ENCODE results near the gene CELSR1. TPM values are rescaled to one million over a fixed set of nuclear protein-coding genes. Genes with fewer than 3 reads are reported as not detected.

Gene CELSR1
- total and polyA plus RNA-seq, 7 donors: 0.09 to 0.39 (median 0.18) TPM

DNA sequence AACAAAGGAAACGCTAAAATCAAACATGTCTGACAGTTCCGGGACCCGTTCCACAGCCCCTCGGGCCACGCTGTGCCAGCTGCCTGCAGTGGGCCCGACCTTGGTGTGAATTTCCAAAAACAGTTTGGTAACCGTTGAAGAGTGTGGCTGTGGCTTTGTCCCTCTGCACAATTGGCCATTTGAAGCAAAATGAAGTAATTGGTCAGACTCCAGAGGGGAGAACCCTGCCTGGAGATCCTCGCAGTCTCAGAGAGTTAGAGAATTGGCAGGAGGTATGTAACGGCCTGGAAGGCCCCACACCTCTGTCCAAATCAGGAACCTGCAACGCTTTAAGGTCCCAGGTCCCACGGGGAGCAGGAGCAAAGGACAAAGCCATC is 175.6 kb downstream of the CELSR1 start:
- H3K4me1 ChIP-seq: no peaks in the 10 kb centered on the region
- no peak overlapping the region for H3K4me3 ChIP-seq
- TF ChIP-seq, protein P1, sequence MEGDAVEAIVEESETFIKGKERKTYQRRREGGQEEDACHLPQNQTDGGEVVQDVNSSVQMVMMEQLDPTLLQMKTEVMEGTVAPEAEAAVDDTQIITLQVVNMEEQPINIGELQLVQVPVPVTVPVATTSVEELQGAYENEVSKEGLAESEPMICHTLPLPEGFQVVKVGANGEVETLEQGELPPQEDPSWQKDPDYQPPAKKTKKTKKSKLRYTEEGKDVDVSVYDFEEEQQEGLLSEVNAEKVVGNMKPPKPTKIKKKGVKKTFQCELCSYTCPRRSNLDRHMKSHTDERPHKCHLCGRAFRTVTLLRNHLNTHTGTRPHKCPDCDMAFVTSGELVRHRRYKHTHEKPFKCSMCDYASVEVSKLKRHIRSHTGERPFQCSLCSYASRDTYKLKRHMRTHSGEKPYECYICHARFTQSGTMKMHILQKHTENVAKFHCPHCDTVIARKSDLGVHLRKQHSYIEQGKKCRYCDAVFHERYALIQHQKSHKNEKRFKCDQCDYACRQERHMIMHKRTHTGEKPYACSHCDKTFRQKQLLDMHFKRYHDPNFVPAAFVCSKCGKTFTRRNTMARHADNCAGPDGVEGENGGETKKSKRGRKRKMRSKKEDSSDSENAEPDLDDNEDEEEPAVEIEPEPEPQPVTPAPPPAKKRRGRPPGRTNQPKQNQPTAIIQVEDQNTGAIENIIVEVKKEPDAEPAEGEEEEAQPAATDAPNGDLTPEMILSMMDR (IDR thresholded peaks at IDR 0.05): no peak
- intact Hi-C loops (cut with DNase I): no loop called here
- H3K9me3 ChIP-seq: no peaks in the 10 kb centered on the region
- peaks cover 0 to 22% (median 0%) of the 10 kb centered on the region in 3 donors for H3K27me3 ChIP-seq (ENCODE audit: insufficient read depth in 3 of 3, low read length in 2 of 3)
- H3K27ac ChIP-seq: no peak overlapping the region
- ATAC-seq (peak in 1 of 4 donors; percentile 6), DNase-seq (no peak)
- 34 to 44% (median 38%) methylated on average over 11 of the region's 11 CpGs for WGBS, 3 donors
- peaks cover 0 to 23% of the 10 kb centered on the region in 2 donors for H3K36me3 ChIP-seq (ENCODE audit: insufficient read depth in 1 of 2, low read depth in 1 of 2)

DNA sequence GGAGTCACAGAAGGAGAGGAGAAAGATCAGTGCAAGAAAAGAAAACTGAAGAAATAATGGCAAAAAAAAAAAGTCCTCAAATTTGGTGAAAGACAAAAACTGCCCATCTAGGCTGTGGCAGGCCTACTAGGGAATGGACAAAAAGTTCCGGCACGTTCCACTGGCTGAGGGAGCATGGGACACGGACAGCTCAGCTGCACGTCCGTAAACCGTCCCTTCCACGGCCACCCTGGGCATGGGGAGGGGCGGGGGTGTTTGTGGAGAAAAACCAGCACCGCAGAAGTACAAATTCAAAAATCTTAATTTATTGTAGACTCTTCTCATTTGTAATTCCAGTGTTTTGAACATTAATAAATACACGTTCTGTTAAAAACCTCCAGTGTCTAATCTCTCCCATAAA is 176.5 kb downstream of the CELSR1 start:
- no peaks in the 10 kb centered on the region for H3K4me1 ChIP-seq
- DNase-seq: no peak
- ATAC-seq: no peak
- TF ChIP-seq, protein P1 (IDR thresholded peaks at IDR 0.05): no peak
- peaks cover 0 to 22% (median 0%) of the 10 kb centered on the region in 3 donors for H3K27me3 ChIP-seq (ENCODE audit: insufficient read depth in 3 of 3, low read length in 2 of 3)
- no peak overlapping the region for H3K4me3 ChIP-seq
- no peak overlapping the region for H3K27ac ChIP-seq
- intact Hi-C loops (cut with DNase I): no loop called here
- peaks cover 0 to 32% of the 10 kb centered on the region in 2 donors for H3K36me3 ChIP-seq (ENCODE audit: insufficient read depth in 1 of 2, low read depth in 1 of 2)
- H3K9me3 ChIP-seq: no peaks in the 10 kb centered on the region
- 87 to 92% (median 88%) methylated on average over 10 of the region's 10 CpGs for WGBS, 3 donors

DNA sequence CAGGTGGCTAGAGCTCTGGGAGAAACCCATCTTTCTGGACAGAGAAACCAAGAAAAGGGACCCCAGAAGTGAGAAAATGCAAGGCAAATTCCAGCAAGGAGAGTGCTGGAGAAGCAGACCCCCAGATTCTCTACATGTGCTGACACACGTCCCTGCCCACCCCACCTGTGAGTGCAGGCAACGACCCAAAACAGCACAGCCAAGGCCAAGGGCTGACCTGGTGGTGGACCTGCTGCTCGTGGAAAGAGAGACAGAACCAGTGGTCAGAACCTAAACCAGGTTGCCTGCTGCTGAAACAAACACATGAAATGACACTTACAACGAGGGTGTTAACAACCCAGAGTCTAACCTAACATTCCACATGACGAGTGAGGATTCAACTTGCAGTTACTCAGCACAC is 177.3 kb downstream of the CELSR1 start:
- no peaks in the 10 kb centered on the region for H3K4me1 ChIP-seq
- no peak for ATAC-seq
- WGBS, 3 donors: 76 to 84% (median 83%) methylated on average over 5 of the region's 5 CpGs

DNA sequence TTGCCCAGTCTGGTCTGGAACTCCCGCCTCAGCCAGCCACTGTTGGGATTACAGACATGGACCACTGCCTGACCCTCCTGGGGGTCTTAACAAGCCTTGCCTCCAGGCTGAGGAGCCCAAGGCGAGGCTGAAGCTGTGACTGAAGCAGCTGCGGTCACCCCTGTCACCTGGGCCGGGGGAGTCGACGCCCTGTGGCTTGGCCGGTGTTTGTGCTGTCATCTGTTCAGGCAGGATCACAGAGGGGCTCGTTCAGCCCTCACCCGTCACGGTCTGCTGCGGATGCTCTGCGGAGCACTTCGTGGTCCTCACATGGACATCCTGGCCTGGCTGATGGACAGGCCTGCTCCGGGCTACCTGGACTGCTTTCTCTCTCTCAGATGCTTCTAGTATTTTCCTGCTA is 178.1 kb downstream of the CELSR1 start:
- no peak overlapping the region for H3K27ac ChIP-seq
- H3K36me3 ChIP-seq (ENCODE audit: insufficient read depth in 1 of 2, low read depth in 1 of 2): peaks cover 0 to 44% of the 10 kb centered on the region in 2 donors
- no peaks in the 10 kb centered on the region for H3K4me1 ChIP-seq
- H3K27me3 ChIP-seq (ENCODE audit: insufficient read depth in 3 of 3, low read length in 2 of 3): peaks cover 0 to 9% (median 0%) of the 10 kb centered on the region in 3 donors
- DNase-seq: peak in 1 of 2 donors; percentile 45
- no peak overlapping the region for H3K4me3 ChIP-seq
- intact Hi-C loops (cut with DNase I): loop anchor here in 1 of 2 donors (5.0 kb wide), 1 partner anchor 33 kb away; no protein-coding TSS in a partner anchor
- 85 to 90% (median 89%) methylated on average over 14 of the region's 14 CpGs for WGBS, 3 donors
- no peak for ATAC-seq
- no peaks in the 10 kb centered on the region for H3K9me3 ChIP-seq
- TF ChIP-seq, protein P1 (IDR thresholded peaks at IDR 0.05): no peak

More for the DNA sequence above, 177.3 kb downstream of the CELSR1 start:
- H3K4me3 ChIP-seq: no peak overlapping the region
- intact Hi-C loops (cut with DNase I): no loop called here
- H3K9me3 ChIP-seq: no peaks in the 10 kb centered on the region
- H3K27me3 ChIP-seq (ENCODE audit: insufficient read depth in 3 of 3, low read length in 2 of 3): peaks cover 0 to 16% (median 0%) of the 10 kb centered on the region in 3 donors
- TF ChIP-seq, protein P1 (IDR thresholded peaks at IDR 0.05): no peak
- no peak for DNase-seq
- H3K27ac ChIP-seq: no peak overlapping the region
- H3K36me3 ChIP-seq (ENCODE audit: insufficient read depth in 1 of 2, low read depth in 1 of 2): peaks cover 0 to 39% of the 10 kb centered on the region in 2 donors

DNA sequence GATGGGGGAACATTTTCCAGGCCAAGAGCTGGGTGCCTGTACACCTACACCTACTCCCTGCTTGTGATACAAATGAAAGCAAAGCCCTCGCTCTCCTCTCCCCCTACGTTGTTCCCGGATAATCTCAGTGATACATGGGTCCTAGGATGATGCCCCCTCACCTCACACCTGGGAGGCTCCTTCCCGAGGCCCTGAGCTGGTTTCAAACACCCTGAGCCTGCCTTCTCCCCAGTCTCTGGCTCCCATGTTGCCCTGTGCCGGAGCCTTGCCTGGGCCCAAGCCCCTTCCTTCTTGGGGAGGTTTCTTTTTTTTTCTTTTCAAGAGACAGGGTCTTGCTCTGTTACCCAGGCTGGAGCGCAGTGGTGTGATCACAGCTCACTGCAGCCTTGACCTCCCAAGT is 178.7 kb downstream of the CELSR1 start:
- H3K4me1 ChIP-seq: no peaks in the 10 kb centered on the region
- H3K27me3 ChIP-seq (ENCODE audit: insufficient read depth in 3 of 3, low read length in 2 of 3): peaks cover 0 to 4% (median 0%) of the 10 kb centered on the region in 3 donors
- WGBS, 3 donors: 93 to 96% (median 95%) methylated on average over 6 of the region's 6 CpGs
- TF ChIP-seq, protein P1 (IDR thresholded peaks at IDR 0.05): no peak
- ATAC-seq (no peak), DNase-seq (no peak)
- intact Hi-C loops (cut with DNase I): loop anchor here in 1 of 2 donors (5.0 kb wide), 1 partner anchor 34 kb away; no protein-coding TSS in a partner anchor
- no peak overlapping the region for H3K27ac ChIP-seq
- peaks cover 0 to 50% of the 10 kb centered on the region in 2 donors for H3K36me3 ChIP-seq (ENCODE audit: insufficient read depth in 1 of 2, low read depth in 1 of 2)
- no peaks in the 10 kb centered on the region for H3K9me3 ChIP-seq
- H3K4me3 ChIP-seq: no peak overlapping the region
